Breast epithelium (tissue), 3 donors: ENCODE measurements around the gene PLXND1.

Source experiments
- POLR2A ChIP-seq: fragments of 450-650 bp; IDR thresholded peaks from one replicate; pipeline ENCODE4 v1.6.1; 2016; ENCODE audit warnings: antibody characterized with exemption, mild to moderate bottlenecking, moderate library complexity
- POLR2AphosphoS5 ChIP-seq, 3 donors: sonication (generic); formaldehyde crosslinking; IDR thresholded peaks; one replicate each; pipeline ENCODE4 v1.6.1; 2017; ENCODE audit warnings: antibody characterized with exemption in 3 of 3
- TF ChIP-seq, protein P1 (sequence below), 3 donors: fragments of 450-650 bp; IDR thresholded peaks; one replicate each; pipeline ENCODE4 v1.5.1; 2016 to 2017; ENCODE audit warnings: antibody characterized with exemption in 3 of 3, mild to moderate bottlenecking in 3 of 3, moderate library complexity in 3 of 3

DNA sequence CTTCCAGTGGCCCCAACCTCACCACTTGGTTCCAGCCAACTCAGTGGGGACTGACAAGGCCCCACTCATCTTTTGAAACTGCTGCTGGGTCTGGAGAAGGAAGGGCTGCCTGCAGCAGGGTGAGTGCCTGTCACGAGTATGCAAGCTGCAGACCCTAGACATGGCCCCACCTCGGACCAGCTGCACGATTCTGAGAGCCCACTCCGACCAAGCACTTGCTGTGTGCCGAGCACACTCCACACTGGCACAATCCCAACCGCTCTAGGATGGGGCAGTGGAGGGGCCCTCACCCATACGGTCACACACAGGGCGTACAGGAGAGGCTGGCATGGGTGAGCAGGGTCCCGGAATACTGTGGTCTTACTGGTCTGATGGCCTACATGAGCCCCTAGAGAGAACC is 8.0 kb upstream of the PLXND1 start:
- TF ChIP-seq POLR2A, result no peak
- TF ChIP-seq, protein P1, sequence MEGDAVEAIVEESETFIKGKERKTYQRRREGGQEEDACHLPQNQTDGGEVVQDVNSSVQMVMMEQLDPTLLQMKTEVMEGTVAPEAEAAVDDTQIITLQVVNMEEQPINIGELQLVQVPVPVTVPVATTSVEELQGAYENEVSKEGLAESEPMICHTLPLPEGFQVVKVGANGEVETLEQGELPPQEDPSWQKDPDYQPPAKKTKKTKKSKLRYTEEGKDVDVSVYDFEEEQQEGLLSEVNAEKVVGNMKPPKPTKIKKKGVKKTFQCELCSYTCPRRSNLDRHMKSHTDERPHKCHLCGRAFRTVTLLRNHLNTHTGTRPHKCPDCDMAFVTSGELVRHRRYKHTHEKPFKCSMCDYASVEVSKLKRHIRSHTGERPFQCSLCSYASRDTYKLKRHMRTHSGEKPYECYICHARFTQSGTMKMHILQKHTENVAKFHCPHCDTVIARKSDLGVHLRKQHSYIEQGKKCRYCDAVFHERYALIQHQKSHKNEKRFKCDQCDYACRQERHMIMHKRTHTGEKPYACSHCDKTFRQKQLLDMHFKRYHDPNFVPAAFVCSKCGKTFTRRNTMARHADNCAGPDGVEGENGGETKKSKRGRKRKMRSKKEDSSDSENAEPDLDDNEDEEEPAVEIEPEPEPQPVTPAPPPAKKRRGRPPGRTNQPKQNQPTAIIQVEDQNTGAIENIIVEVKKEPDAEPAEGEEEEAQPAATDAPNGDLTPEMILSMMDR (IDR thresholded peaks at IDR 0.05), result no peak
- no peak for TF ChIP-seq POLR2AphosphoS5 (IDR thresholded peaks at IDR 0.05)
